ENCODE data around the gene UMODL1.

- no peak for TF ChIP-seq CTCF (IDR thresholded peaks at IDR 0.05)
- no peak for TF ChIP-seq EP300 (IDR thresholded peaks at IDR 0.05)
Observed at GRCh38 chr21:42122398-42122797, 51.3 kb downstream of the UMODL1 start.

All from suprapubic skin (tissue), 3 donors.